ENCODE results near the gene PRKAG3.

PRKAG3 gene

GRCh38 chr2:218837495-218837894 lies 5.9 kb upstream of the PRKAG3 start:
- no peak for DNase-seq (ENCODE audit: low read depth)

- no peak for DNase-seq (ENCODE audit: low read depth)
These were observed 3.1 kb upstream of the PRKAG3 start for GRCh38 chr2:218834685-218835084.

DNA sequence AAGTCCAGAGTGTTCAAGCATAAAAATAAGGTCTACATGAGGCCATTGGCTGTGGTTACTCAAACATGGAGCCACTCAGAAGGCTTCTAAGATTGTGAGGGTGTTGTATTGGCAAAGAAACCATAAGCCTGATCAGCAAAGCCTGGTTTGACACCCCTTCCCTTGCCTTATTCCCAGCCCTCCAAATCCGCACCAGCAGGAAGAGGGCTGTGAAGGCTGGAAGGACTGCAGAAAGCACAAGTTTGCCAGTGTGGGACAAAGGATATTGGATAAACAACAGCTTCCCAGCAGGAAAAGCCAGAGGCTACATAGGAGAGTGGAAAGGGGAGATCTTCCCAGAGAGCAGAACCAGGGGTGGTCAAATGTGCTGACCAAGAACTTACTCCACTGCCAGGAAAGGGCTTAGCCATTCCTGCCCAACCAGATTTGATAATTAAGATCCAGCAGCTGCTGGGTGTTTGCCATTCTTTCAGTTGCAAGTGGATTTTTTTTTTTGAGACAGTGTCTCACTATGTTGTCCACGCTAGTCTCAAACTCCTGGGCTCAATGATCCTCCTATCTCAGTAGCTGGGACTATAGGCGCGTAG lies 1.5 kb upstream of the PRKAG3 start:
- DNase-seq (ENCODE audit: low read depth), result no peak

DNA sequence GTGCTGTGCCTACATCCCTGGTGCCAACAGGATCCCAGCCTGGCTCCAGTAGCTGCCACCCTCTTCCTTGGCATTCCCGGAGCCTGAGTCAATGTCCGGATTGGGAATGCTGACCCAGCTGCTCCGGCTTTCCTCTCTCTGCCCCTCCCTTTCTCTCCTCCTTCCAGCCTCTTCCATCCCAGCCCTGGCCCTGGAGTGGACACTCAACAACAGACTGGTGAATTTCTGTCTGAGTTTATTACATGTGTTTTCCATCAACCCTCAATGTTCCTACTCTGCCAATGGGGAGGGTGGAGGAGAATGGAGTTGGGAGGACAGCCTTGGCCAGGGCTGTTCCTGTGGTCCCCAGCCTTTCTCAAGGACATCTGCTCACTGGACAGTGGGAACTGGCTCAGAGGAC lies 917 bp upstream of the PRKAG3 start:
- peak; percentile 42 for DNase-seq (ENCODE audit: low read depth)

DNA sequence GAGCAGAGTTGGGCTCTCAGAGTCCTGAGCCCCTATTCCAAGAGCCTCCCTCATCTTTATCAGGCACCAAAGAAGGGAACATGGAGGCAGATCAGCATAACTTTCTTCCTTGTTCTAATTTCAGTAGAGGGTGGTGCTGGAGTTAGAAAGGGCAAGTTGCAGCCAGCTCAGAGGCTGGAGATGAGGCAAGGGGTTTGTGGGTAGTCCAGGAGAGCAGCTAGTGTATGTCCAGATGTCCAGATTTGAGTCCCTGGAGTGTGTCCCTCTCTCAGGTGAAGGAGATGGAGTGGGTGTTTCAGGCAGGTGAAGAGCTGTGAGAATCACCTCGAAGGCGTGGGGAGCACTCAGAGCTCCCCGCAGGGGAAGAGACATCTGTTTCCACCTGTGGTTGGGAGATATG lies 478 bp upstream of the PRKAG3 start:
- no peak for DNase-seq (ENCODE audit: low read depth)

- DNase-seq (ENCODE audit: low read depth), result no peak
These were observed 887 bp downstream of the PRKAG3 start for GRCh38 chr2:218830526-218831306.

DNA sequence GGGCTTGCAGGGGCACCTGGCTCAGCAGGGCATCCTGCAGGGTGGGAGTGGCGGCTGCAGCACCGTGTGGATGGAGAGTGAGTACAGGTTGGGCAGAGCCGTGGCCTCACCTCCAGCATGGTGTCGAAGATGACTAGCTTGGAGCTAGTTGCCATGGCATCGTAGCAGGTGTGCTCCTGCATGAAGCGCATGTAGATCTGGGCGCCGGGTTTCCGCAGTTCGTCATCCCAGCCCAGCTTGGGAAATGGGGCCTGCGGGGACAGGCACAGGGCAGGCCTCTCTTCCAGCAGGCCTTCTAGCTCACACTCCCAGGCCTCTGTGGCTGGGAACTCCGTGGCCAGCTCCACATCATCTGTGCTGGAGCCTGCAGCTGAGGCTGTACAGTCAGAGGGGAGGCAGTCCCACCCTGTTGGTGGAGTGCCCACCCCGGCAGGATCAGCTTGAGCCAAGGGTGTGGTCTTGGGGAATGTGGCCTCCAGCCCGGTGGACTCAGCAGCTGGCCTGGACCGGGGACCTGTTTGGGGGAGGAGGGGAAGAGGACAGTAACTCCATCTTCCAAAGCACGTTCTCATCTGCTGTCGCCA lies 1.6 kb downstream of the PRKAG3 start:
- DNase-seq (ENCODE audit: low read depth), result no peak

GRCh38 chr2:218828477-218828778 lies 3.2 kb downstream of the PRKAG3 start:
- DNase-seq (ENCODE audit: low read depth), result no peak

DNA sequence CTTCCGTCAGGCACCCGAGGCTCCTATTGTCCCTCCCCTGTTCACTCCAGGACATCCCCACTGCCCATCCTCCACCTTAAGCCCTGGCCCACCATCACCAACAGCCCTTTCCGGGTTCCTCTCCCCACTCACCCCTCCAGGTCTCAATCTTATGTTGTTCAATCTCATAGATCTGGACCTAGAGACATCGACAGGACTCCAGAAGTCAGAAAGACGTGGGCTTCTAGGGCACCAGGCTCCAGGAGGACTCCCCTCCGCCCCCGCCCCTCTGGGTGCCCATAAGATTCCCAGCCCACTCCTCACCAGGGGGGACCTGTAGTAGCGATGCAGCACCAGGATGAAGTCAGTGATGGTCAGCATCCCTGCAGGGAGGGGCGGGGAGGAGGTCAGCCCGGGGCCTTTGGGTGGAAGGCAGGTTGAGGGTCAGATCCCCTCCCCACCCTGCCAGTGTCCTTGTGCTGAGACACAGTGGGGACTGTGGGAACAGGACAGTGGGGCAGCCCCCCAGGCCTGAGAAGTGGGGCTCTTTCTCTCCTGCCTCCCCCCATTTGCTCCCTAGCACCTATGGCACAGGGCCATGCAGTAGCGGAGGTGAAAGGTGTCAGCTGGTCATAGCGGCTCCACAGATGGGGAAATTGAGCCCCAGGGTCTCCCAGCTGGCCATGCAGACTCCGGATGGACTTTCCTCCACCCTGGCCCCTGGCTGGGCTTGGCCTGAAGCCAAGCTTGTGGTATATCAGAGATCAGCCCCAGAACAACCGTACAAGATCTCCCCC lies 3.7 kb downstream of the PRKAG3 start:
- DNase-seq (ENCODE audit: low read depth), result no peak

DNA sequence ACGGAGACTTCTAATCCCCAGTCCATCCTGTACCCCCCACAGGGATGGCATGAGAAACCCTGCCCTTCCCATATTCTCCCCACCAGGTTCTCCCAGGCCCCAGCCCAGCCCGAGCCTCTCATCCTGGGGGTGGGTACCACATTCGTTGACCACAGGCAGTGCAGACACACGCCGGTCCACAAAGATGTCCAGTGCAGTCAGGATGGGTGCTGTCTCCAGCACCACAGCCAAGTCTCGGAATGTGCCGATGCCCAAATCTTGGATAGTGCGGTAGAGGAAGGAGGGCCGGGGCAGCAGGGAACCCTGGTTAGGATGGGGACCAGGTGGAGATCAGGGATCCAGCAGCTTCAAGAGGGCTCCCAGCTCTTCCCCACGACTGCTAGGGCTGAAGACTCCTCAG lies 4.8 kb downstream of the PRKAG3 start:
- no peak for DNase-seq (ENCODE audit: low read depth)

GRCh38 chr2:218824004-218824403 lies 7.6 kb downstream of the PRKAG3 start:
- no peak for DNase-seq (ENCODE audit: low read depth)

DNA sequence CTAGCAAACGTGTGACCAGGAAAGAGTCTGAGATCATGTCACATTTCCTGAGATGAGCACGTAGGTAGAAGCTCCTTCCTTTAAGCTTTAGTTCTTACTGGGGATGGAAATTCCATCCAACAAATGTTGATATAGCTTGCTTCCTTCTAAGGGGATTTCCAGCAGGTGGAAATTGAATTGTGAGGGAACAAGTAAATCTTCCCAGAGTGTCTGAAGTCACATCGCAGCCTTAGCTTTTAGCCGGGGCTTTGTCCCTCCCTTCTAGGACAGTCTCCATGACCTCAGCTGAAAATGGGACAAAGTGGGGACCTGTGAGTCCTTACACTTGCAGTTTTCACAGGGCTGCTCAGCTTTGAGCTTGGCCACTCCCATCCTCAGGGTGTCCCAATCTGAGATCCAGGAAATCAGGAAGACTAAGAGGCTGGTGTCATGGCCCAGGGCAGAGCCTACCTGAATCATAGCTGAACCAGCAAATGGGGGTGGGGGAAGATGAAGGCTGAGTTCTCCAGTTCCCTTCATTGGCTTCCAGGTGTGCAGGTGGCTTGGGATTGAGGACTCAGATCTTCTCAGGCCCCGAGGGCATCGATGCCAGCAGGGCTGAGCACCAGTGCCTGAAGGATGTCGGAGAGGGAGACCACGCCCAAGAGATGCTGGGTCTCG lies 8.3 kb downstream of the PRKAG3 start:
- DNase-seq (ENCODE audit: low read depth), result no peak

DNA sequence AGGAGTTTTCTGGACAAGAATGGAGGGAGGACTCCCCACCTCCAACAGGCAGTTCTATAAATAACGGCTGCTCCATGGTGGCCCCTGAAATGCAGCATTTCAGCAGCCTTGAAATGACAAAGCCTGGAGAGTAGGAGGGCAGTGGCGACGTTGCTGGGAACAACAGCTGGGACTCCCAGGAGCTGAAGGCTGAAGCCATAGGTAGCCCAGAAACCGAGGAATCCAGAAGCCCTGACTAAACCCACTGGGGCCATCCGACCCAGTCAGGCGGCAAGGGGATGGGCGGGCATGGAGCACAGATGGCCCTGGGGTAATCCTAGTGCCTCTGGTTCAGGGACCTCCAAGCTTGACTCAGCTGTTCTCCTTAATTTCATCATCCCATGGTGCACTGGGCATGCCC lies 9.0 kb downstream of the PRKAG3 start:
- no peak for DNase-seq (ENCODE audit: low read depth)

DNA sequence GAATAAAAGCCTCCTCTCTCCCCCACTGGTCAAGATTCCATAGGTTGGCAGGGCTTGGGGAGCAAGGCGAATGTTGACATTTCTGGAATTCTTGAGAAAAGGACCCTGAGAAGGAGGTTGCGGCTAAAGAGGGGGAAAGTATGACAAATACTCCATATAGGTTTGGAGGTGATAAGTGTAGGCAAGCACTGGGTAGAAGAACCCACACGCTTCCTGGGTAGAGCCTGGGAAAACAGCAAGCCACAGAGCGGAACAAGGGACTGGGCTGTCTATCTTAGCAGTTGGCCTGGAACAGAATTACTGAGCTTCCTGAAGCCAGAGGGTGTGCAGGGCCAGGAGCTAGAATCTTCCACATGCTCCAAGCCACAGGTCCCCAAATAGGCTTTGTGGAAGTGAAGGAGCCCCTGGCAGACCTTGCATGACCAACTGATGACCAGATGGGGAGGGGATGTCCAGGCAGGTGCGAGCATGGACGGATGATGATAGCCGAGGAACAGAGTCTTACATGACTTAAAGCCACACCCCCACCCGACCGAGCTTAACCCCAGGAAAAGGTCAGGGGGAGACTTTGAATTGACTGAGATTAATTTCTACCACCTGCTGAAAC lies 9.9 kb downstream of the PRKAG3 start:
- no peak for DNase-seq (ENCODE audit: low read depth)

GRCh38 chr2:218820746-218821369 lies 10.7 kb downstream of the PRKAG3 start:
- DNase-seq (ENCODE audit: low read depth), result no peak

DNA sequence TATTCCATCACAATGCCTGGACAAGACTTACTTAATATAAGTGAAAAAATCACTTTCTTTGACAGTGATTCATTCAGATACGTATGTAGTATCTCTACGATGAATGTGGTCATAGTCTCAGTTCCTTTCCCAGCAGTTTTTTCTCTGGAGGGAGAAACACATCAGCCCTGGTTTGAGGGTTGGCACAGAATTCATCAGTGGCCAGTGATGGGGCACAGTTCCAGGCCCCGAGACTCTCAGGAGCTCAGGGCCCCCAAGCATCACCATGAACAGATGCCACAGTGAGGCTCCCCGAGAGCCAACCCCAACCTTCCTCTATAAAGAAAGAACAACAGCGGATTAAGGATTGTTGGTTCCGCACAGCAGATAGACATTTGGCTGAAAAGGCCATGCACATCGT lies 12.5 kb downstream of the PRKAG3 start:
- no peak for DNase-seq (ENCODE audit: low read depth)

- DNase-seq (ENCODE audit: low read depth), result no peak
These were observed 15.0 kb downstream of the PRKAG3 start for GRCh38 chr2:218816561-218817011.

- no peak for DNase-seq (ENCODE audit: low read depth)
These were observed 16.0 kb downstream of the PRKAG3 start for GRCh38 chr2:218815649-218816048.

DNA sequence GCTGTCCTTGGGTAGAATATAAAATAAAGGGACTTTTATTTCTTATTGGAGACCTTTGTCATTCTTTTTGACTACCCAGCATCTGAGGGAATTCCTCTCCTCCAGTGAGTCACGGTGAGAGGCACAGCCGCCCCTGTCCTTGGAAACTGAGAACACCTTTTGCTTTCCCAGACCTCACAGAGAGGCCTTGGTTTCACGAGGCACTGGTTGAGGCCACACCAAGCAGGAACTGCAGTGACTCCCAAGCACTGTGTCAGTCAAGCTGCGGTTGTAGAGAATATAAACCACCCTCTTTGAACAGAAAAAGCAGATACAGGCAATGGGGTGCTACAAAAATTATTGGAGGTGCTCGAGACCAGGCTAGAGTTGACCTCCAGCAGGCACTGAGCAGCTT lies 16.4 kb downstream of the PRKAG3 start:
- no peak for DNase-seq (ENCODE audit: low read depth)

DNA sequence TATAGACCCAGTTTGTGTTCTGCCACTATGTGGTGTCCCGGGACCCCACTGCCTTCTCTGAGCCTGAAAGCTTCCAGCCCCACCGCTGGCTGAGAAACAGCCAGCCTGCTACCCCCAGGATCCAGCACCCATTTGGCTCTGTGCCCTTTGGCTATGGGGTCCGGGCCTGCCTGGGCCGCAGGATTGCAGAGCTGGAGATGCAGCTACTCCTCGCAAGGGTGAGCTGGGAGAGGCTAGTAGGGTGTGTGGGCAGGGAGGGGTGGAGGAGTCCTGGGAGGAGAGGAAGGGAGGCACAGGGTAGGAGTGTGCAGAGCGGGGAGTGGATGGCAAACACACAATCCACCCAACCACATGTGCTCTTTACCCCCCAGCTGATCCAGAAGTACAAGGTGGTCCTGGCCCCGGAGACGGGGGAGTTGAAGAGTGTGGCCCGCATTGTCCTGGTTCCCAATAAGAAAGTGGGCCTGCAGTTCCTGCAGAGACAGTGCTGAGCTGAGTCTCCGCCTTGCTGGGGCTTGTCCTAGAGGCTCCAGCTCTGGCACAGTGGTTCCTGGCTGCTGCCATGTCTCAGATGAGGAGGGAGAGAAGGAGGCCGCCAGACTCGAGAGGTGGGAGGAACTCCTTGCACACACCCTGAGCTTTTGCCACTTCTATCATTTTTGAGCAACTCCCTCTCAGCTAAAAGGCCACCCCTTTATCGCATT lies 16.9 kb downstream of the PRKAG3 start:
- DNase-seq (ENCODE audit: low read depth), result no peak

Data from GM04504 (cell line).